Tibial nerve (tissue), 4 donors: ENCODE measurements around the gene SLC44A3. TPM values are rescaled to one million over a fixed set of nuclear protein-coding genes. Genes with fewer than 3 reads are reported as not detected.
A peak's percentile ranks its signal among the peaks of the same experiment; 100 is the strongest.

Experiments
- DNase-seq, 2 donors: peaks; one replicate each; pipeline ENCODE4 v3.0.0-alpha.2; 2019; ENCODE audit warnings: low spot score in 2 of 2
- H3K27ac ChIP-seq, 4 donors: fragments of 200-600 bp; sonication (generic) in 3 of 4; one replicate each; pipeline ENCODE4 v1.5.1; 2017 to 2019; ENCODE audit warnings: mild to moderate bottlenecking in 1 of 4
- H3K27me3 ChIP-seq, 2 donors: fragments of 200-600 bp; sonication (generic) in 1 of 2; one replicate each; pipeline versions ENCODE4 v1.5.1 to v1.6.0; 2017 to 2019
- H3K36me3 ChIP-seq, 3 donors: fragments of 200-600 bp; sonication (generic); one replicate each; pipeline ENCODE4 v1.5.1; 2018 to 2019
- H3K4me1 ChIP-seq, 4 donors: fragments of 200-600 bp; sonication (generic) in 3 of 4; one replicate each; pipeline ENCODE4 v1.5.1; 2017 to 2019
- H3K4me3 ChIP-seq, 4 donors: fragments of 200-600 bp; sonication (generic) in 3 of 4; one replicate each; pipeline ENCODE4 v1.5.1; 2017 to 2019; ENCODE audit warnings: mild to moderate bottlenecking in 1 of 4, moderate library complexity in 1 of 4
- H3K9me3 ChIP-seq, 4 donors: fragments of 200-600 bp; sonication (generic) in 3 of 4; one replicate each; pipeline ENCODE4 v1.5.1; 2017 to 2019
- CTCF ChIP-seq, 5 experiments: fragments of 200-600 bp in 3 of 5; fragments of 450-650 bp in 2 of 5; sonication (generic) in 3 of 5; IDR thresholded peaks; one replicate each; pipeline ENCODE4 v1.5.1; 2016 to 2019; ENCODE audit warnings: antibody characterized with exemption in 5 of 5, mild to moderate bottlenecking in 3 of 5, moderate library complexity in 2 of 5
- EP300 ChIP-seq, 2 donors: sonication (generic); formaldehyde crosslinking; IDR thresholded peaks; one replicate each; pipeline ENCODE4 v1.6.1; 2017; ENCODE audit warnings: antibody characterized with exemption in 2 of 2, mild to moderate bottlenecking in 1 of 2
- POLR2A ChIP-seq, 2 donors: fragments of 450-650 bp; IDR thresholded peaks; one replicate each; pipeline ENCODE4 v1.6.1; 2017; ENCODE audit warnings: antibody characterized with exemption in 2 of 2, mild to moderate bottlenecking in 2 of 2, moderate library complexity in 2 of 2
- WGBS, 2 donors: methylation state at CpG; one replicate each; pipeline ENCODE4 v1.1.5; 2018; 5-methylcytosine and 5-hydroxymethylcytosine counted together
- total RNA-seq, 4 donors: library from RNA; depleted of rRNA; stranded (reverse); fragments of >200 nt; gene quantifications; one replicate each; pipeline ENCODE4 v1.1.0, GENCODE V29; 2016

Gene SLC44A3
- total RNA-seq, 4 donors from 2014 or later: 1.6 to 8.1 (median 5.3) TPM

DNA sequence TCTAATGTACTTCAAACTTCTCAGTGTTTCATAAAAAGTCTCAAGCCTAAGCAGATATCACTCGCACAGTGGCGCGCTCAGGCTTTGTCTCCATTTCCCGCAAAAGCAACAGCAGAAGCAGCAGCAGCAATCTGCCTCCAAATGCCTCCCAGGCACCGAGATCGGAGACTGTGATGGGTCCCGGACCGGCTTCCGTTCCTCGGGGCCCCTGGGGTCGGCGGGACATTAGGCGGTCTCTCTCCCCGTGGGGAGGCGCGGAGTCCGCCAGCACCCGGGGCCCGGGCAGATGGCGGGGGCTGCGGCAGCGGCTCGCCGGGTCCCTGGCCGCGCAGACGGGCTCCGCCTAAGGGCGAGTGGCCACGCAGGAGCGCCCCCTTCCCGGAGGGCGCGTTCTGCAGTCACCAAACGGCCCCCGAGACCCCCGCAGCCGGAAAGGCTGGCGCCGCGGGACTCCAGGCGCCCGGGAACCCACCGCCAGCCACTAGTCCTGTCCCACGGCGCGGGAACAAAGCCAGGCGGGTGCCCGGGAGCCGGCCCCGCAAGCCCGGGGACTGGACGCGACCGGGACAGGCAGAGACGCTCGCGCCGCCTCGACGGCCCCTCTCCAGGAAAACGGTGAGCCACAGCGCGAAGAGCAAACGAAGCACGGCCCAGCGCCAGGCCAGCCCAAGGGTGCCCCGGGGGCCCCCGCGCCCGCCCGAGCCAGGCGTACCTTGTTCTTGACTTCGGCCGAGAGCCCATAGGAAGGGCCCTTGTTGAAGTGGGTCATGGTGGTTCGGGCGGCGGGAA lies 106.2 kb downstream of the SLC44A3 start:
- Histone ChIP-seq H3K4me3 (peak overlapping the region; percentile 59 to 95 (median 72)), H3K4me1 (peaks cover 0 to 70% (median 20%) of the 10 kb centered on the region in 4 donors), H3K36me3 (no peaks in the 10 kb centered on the region), H3K27me3 (no peaks in the 10 kb centered on the region), H3K9me3 (no peaks in the 10 kb centered on the region), H3K27ac (peak overlapping the region; percentile 91 to 99 (median 98))
- peak in 4 of 5 experiments; percentile 26 to 66 (median 42) for TF ChIP-seq CTCF (IDR thresholded peaks at IDR 0.05)
- TF ChIP-seq EP300 (IDR thresholded peaks at IDR 0.05): no peak
- TF ChIP-seq POLR2A (IDR thresholded peaks at IDR 0.05): no peak
- WGBS, 2 donors: 0% methylated on average over 19 to 56 of the region's 78 CpGs
- peak; percentile 25 to 30 for DNase-seq

GRCh38 chr1:94926915-94927404 lies 106.8 kb downstream of the SLC44A3 start, which contains the start of gene CNN3:
CNN3 (minus strand) TSS chr1:94927110; CDS start chr1:94926894, 216 bp downstream.
- WGBS, 2 donors: 0% methylated on average over 38 of the region's 57 CpGs; no CpG with 5 or more reads in 1 of the 2 donors
- Histone ChIP-seq H3K4me1 (peaks cover 0 to 67% (median 14%) of the 10 kb centered on the region in 4 donors), H3K27ac (peak within 1 kb of the TSS; percentile 91 to 99 (median 98)), H3K27me3 (no peaks in the 10 kb centered on the region), H3K36me3 (peaks cover 0 to 1% (median 0%) of the 10 kb centered on the region in 3 donors), H3K9me3 (no peaks in the 10 kb centered on the region), H3K4me3 (peak within 1 kb of the TSS; percentile 59 to 95 (median 72))
- TF ChIP-seq CTCF (IDR thresholded peaks at IDR 0.05): peak in 1 of 5 experiments; percentile 35
- TF ChIP-seq EP300 (IDR thresholded peaks at IDR 0.05): peak in 1 of 2 donors; percentile 99
- peak; percentile 98 to 99 for TF ChIP-seq POLR2A (IDR thresholded peaks at IDR 0.05)
- peak; percentile 78 to 84 for DNase-seq

- no peaks in the 10 kb centered on the region for H3K9me3 ChIP-seq
- TF ChIP-seq POLR2A (IDR thresholded peaks at IDR 0.05) (peak in 1 of 2 donors; percentile 55), CTCF (IDR thresholded peaks at IDR 0.05) (no peak), EP300 (IDR thresholded peaks at IDR 0.05) (no peak)
- H3K4me3 ChIP-seq: peak overlapping the region; percentile 58 to 95 (median 72)
- H3K27me3 ChIP-seq: no peaks in the 10 kb centered on the region
- H3K4me1 ChIP-seq: peaks cover 0 to 60% (median 11%) of the 10 kb centered on the region in 4 donors
- 7 to 14% methylated on average over 16 to 32 of the region's 40 CpGs for WGBS, 2 donors
- H3K36me3 ChIP-seq: peaks cover 0 to 8% (median 0%) of the 10 kb centered on the region in 3 donors
- DNase-seq: peak in 1 of 2 donors; percentile 39
- peak overlapping the region; percentile 91 to 99 (median 98) for H3K27ac ChIP-seq
Measured at GRCh38 chr1:94927405-94928175, 107.4 kb downstream of the SLC44A3 start.

GRCh38 chr1:94928293-94928939 lies 108.3 kb downstream of the SLC44A3 start:
- H3K9me3 ChIP-seq: no peaks in the 10 kb centered on the region
- H3K4me3 ChIP-seq: peak overlapping the region; percentile 58 to 95 (median 72)
- 49 to 50% methylated on average over 7 of the region's 7 CpGs for WGBS, 2 donors
- H3K27ac ChIP-seq: peak overlapping the region; percentile 91 to 99 (median 98)
- no peaks in the 10 kb centered on the region for H3K27me3 ChIP-seq
- peaks cover 0 to 16% (median 0%) of the 10 kb centered on the region in 3 donors for H3K36me3 ChIP-seq
- TF ChIP-seq POLR2A (IDR thresholded peaks at IDR 0.05): no peak
- no peak for TF ChIP-seq CTCF (IDR thresholded peaks at IDR 0.05)
- no peak for DNase-seq
- peaks cover 0 to 52% (median 11%) of the 10 kb centered on the region in 4 donors for H3K4me1 ChIP-seq
